Measurements from ENCODE around the gene NECTIN2.

Gene NECTIN2

GRCh38 chr19:44839276-44839675 lies 6.8 kb upstream of the NECTIN2 start:
- no peak overlapping the region for H3K27ac ChIP-seq
- H3K4me3 ChIP-seq (ENCODE audit: low read depth, low read length) = no peak overlapping the region
- TF ChIP-seq CTCF (IDR thresholded peaks at IDR 0.05; ENCODE audit: low read depth, low read length, missing control alignments) = no peak
- in situ Hi-C loops (cut with HindIII; ENCODE audit: low pct_ligation_motif_present, low sequenced_read_pairs) = no loop called here
- no peaks in the 10 kb centered on the region for H3K36me3 ChIP-seq (replicated peaks)
- no peaks in the 10 kb centered on the region for H3K27me3 ChIP-seq (replicated peaks)
- no peak for DNase-seq

GRCh38 chr19:44840811-44841210 lies 5.3 kb upstream of the NECTIN2 start:
- no peak for TF ChIP-seq CTCF (IDR thresholded peaks at IDR 0.05; ENCODE audit: low read depth, low read length, missing control alignments)
- no peak overlapping the region for H3K4me3 ChIP-seq (ENCODE audit: low read depth, low read length)
- no peaks in the 10 kb centered on the region for H3K27me3 ChIP-seq (replicated peaks)
- H3K36me3 ChIP-seq (replicated peaks) = no peaks in the 10 kb centered on the region
- DNase-seq = no peak
- no peak overlapping the region for H3K27ac ChIP-seq
- in situ Hi-C loops (cut with HindIII; ENCODE audit: low pct_ligation_motif_present, low sequenced_read_pairs) = no loop called here

DNA sequence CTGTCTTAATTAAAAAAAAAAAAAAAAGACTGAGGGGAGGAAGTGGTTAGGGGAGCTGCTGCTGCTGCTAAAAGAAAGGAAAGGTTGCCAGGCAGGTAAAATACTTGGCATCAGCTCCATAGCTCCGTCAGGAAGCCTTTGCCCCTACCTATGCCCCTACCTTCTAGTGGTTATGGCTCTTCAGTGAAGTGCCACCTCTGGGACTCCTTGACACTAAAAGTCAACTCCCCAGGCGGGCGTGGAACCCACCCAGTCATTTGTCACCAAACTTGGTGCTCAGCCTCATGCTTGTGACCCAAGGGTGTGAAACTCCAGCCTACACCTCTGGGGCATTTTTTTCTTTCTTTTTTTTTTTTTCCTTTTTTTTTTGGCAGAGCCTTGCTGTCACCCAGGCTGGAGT lies 4.9 kb upstream of the NECTIN2 start:
- in situ Hi-C loops (cut with HindIII; ENCODE audit: low pct_ligation_motif_present, low sequenced_read_pairs) = no loop called here
- no peak overlapping the region for H3K27ac ChIP-seq
- DNase-seq = no peak
- no peaks in the 10 kb centered on the region for H3K27me3 ChIP-seq (replicated peaks)
- no peak for TF ChIP-seq CTCF (IDR thresholded peaks at IDR 0.05; ENCODE audit: low read depth, low read length, missing control alignments)
- no peaks in the 10 kb centered on the region for H3K36me3 ChIP-seq (replicated peaks)
- H3K4me3 ChIP-seq (ENCODE audit: low read depth, low read length) = no peak overlapping the region

GRCh38 chr19:44845286-44845611 lies 848 bp upstream of the NECTIN2 start:
- in situ Hi-C loops (cut with HindIII; ENCODE audit: low pct_ligation_motif_present, low sequenced_read_pairs) = no loop called here
- no peak overlapping the region for H3K27ac ChIP-seq
- H3K4me3 ChIP-seq (ENCODE audit: low read depth, low read length) = peak overlapping the region; percentile 65

GRCh38 chr19:44846455-44847143 lies 502 bp downstream of the NECTIN2 start:
- in situ Hi-C loops (cut with HindIII; ENCODE audit: low pct_ligation_motif_present, low sequenced_read_pairs) = no loop called here
- TF ChIP-seq CTCF (IDR thresholded peaks at IDR 0.05; ENCODE audit: low read depth, low read length, missing control alignments) = no peak
- DNase-seq = peak; percentile 16
- Histone ChIP-seq H3K4me3 (ENCODE audit: low read depth, low read length) (peak overlapping the region; percentile 93), H3K27ac (peak overlapping the region; percentile 96), H3K27me3 (replicated peaks) (no peaks in the 10 kb centered on the region), H3K36me3 (replicated peaks) (peaks cover 3% of the 10 kb centered on the region)

More at GRCh38 chr19:44845286-44845611, 848 bp upstream of the NECTIN2 start:
- DNase-seq = no peak
- H3K36me3 ChIP-seq (replicated peaks) = no peaks in the 10 kb centered on the region
- no peaks in the 10 kb centered on the region for H3K27me3 ChIP-seq (replicated peaks)
- TF ChIP-seq CTCF (IDR thresholded peaks at IDR 0.05; ENCODE audit: low read depth, low read length, missing control alignments) = no peak
